CD4-positive, alpha-beta T cell treated with Interleukin-17A for 1 hour (primary cell): ENCODE measurements around the gene MRPS27.

Experiments
- DNase-seq: peaks from one replicate; pipeline ENCODE4 v3.0.0-alpha.2; 2020

MRPS27 gene

GRCh38 chr5:72228960-72229359 is 91.1 kb downstream of the MRPS27 start:
- no peak for DNase-seq

GRCh38 chr5:72226950-72227349 is 93.1 kb downstream of the MRPS27 start:
- no peak for DNase-seq

GRCh38 chr5:72225741-72226140 is 94.3 kb downstream of the MRPS27 start:
- DNase-seq, result no peak

- DNase-seq, result no peak
Observed at GRCh38 chr5:72224946-72225463, 95.0 kb downstream of the MRPS27 start.

GRCh38 chr5:72223371-72223770 is 96.7 kb downstream of the MRPS27 start:
- DNase-seq, result no peak

GRCh38 chr5:72222521-72222920 is 97.5 kb downstream of the MRPS27 start:
- no peak for DNase-seq

- DNase-seq, result no peak
Observed at GRCh38 chr5:72221541-72221940, 98.5 kb downstream of the MRPS27 start.

- no peak for DNase-seq
Observed at GRCh38 chr5:72221099-72221498, 98.9 kb downstream of the MRPS27 start.

GRCh38 chr5:72216756-72217155 is 103.3 kb downstream of the MRPS27 start:
- no peak for DNase-seq

GRCh38 chr5:72214168-72214567 is 105.9 kb downstream of the MRPS27 start:
- DNase-seq, result no peak

- no peak for DNase-seq
Observed at GRCh38 chr5:72213482-72213881, 106.6 kb downstream of the MRPS27 start.

- no peak for DNase-seq
Observed at GRCh38 chr5:72212171-72212570, 107.9 kb downstream of the MRPS27 start.

- DNase-seq, result no peak
Observed at GRCh38 chr5:72210888-72211678, 109.0 kb downstream of the MRPS27 start.

- no peak for DNase-seq
Observed at GRCh38 chr5:72209147-72210115, 110.6 kb downstream of the MRPS27 start.

GRCh38 chr5:72208324-72208926 is 111.6 kb downstream of the MRPS27 start:
- no peak for DNase-seq

- no peak for DNase-seq
Observed at GRCh38 chr5:72206994-72207393, 113.0 kb downstream of the MRPS27 start.

- no peak for DNase-seq
Observed at GRCh38 chr5:72206160-72206559, 113.9 kb downstream of the MRPS27 start.

- DNase-seq, result no peak
Observed at GRCh38 chr5:72205431-72206009, 114.5 kb downstream of the MRPS27 start.

GRCh38 chr5:72204946-72205345 is 115.1 kb downstream of the MRPS27 start:
- DNase-seq, result no peak

- no peak for DNase-seq
Observed at GRCh38 chr5:72203251-72203845, 116.7 kb downstream of the MRPS27 start.

GRCh38 chr5:72202331-72202825 is 117.7 kb downstream of the MRPS27 start:
- no peak for DNase-seq

GRCh38 chr5:72199681-72200080 is 120.4 kb downstream of the MRPS27 start:
- no peak for DNase-seq
